ENCODE results near the gene TRAIP.

Gene TRAIP

DNA sequence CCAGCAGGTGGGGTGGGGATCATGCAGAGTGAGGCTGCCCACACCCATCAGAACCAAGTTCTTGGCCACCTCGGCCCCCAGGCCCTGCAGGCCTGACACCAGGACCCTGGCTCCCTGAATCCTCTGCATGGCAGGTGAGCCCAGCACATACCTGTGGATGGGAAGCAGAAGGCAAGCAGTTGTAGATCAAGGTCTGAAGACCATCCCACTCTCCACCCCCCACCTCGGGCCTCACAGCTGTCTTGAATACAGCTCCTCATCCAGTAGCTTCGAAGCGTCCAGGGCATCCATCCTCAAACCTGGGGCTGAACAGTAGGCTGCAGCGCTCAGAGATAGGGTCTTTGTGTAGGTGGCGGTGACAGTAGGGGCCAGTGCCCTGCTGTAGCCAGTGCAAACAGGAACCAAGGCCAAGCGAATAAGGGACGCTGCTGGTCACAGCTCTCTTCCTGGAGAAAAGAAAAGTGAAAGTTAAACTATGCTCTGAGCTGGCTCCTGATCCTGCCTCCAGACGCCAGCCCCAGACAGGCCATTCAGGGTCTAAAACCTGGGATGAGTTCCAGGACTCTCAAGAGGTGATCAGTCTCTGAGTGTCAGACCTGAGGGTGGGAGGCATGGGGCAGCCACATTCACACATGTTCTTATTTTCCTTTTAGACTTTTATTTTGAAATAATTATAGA lies 42.7 kb downstream of the TRAIP start, which contains the start of gene UBA7:
UBA7 (minus strand) TSS at position 457 of the 678 bp plus-strand sequence; CDS start at position 291, 166 bp downstream.
- DNase-seq, result peak in 2 of 5 donors; percentile 11 to 65

DNA sequence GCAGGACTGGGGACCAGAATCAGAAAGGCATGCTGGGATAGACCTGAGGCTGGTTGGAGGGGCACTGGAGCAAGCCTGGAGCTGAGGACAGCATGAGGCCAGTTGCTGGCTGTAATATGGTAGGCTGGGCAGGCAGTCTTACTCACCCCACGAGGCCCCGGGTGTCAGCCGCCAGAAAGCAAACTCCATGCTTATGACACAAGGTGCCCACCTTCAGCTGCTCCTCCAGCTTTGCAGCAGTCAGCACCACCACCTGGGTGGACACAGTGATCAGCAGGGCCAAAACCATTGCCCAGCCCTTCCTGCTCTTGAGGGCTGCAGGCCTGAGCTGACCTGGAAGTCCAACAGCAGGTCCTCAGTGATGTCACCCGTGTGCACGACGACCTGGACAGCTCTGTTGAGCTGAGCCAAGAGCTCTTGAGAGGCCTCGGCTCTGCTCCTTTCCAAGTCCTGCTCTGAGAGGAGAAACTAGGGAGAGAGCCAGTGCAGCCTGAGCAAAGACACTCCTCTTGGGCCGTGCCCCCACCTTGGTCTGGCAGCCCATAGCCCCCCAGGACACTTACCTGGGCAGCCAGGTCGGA lies 43.4 kb downstream of the TRAIP start:
- no peak for DNase-seq

DNA sequence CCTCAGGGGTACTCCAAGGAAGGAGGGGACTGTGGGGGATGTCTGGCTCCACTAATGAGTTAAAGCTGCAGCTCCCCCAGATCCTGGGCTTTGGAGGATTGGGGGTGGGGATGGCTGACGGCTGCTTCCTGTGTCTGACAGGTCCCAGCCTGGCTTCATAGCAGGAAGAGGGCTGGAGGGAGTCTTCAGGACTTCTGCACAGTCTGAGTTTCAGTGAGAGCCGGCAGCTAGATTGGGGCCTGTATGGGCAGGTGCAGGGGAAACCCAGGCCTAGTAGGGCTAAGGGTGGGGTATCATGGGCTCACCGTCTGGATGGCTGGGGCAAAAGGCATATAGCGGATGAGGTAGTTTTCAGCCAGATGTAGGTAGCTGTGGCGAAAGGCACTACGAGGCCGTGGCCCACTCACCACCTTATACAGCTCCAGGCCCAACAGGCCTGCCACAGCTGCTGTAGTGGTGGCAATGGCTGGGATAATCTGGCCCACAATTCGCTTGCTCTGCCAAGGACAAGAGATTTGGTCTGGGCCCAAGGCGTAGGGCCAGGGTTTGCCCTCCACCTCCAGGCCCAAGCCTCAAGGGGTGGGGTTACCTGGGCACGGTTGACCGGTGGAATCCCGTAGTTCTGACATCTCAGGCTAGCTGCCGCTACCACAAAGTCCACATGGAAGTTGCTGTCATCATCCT lies 48.8 kb downstream of the TRAIP start:
- DNase-seq, result no peak

DNA sequence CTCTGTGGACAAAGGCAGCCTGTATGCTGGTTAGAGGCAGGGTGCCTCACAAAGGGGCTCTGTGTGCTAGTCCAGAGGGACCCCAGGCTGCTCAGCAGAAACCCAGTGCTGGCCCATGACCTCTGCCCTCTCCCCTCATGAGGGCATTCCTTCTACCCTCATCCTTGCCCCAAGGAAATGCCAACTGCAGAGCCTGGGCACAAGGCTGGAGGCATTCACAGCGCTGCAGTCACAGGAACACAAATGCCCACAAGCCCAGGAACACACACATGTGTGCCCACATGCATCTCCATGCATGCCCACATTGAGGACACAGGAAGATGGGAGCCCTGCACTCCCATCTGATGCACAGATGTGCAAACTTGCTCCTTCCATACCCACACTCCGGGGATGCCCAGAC lies 49.5 kb downstream of the TRAIP start:
- DNase-seq, result no peak

DNA sequence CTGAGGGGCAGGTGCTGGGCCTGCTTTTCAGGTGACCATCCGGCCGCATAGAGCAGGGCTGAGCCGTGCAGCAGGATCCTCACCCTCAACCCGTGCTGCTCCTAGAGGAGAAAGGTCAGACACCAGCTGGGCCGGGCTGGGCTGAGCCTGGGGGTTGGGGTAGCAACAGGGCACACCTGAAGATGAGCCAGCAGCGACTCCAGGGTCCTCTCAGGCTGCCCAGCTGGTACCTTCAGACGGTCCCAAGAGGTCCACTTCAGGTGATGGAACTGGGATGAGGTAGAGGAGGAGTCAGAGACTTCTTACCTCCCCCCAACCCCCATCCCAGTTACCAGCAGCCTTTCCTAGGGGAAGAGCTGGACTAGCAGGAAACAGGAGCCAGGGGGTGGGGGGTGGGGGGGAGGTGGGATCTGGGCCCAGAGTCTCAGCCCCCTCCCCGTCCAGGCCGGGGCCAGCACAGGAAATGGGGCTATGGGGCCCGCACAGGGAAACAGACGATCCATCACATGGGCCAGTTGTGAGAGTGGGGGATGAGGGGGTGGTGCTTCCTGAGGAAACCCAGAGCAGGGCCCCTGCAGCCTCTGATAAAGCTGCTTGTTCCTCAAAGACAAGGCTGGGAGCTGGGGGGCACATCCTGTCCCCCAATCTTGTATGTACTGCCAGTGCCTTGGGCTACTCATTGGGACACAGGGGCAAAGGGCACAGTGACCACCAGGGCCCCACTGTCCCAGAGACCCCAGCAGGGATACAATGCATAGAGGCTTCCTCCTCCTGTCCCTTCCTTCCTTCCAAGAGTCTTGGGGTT lies 50.3 kb downstream of the TRAIP start:
- no peak for DNase-seq

DNA sequence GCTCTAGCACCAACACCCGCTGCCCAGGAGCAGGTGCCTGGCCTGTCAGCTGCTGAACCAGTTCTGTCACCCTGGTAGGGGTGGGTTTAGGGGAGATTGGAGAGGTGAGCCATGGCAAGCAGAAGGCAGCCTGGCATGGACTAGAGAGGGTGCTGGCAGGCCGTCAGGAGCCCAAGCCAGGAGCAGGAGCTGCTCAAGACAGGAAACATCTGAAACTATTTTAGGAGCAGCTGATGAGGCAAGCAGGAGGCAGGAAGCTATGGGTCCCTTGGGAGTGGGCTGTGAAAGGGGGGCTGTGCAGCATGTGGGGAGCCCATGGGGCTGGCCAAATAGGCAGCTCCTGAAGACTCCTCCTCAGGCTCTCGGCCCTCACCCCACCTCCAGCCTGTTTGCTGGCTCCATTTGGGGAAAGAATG lies 51.0 kb downstream of the TRAIP start:
- DNase-seq, result no peak

DNA sequence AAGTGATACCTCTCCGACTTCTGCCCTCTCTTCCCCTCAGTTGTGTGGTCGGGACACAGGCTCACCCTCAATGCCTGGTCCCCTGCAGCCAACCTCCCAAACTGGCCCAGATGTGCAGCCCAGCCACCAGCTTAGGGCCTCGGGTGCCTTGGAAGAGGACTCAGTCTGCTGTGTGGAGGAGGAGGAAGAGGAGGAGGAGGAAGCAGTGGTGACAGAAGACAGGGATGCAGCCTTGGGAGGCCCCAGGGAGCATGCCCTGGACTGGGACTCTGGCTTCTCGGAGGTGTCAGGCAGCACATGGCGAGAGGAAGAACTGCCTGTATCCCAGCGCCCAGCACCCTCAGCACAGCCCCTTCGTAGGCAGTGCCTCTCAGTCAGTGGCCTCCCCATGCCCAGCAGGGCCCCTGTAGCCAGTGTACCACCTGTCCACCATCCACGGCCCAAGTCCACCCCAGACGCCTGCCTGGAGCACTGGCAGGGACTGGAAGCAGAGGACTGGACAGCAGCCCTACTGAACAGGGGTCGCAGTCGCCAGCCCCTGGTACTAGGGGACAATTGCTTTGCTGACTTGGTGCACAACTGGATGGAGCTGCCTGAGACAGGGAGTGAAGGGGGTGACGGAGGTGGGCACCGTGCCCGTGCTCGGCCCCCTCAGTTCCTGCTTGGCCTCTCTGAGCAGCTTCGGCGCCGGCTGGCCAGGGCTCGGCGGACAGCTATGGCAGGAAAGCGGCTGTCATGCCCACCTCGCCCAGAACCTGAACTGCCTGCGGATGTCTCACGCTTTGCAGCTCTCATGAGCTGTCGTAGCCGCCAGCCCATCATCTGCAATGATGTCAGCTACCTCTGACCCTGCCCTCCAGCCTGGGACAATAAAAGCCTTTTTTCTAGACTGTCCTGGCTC lies 52.0 kb downstream of the TRAIP start:
- no peak for DNase-seq

DNA sequence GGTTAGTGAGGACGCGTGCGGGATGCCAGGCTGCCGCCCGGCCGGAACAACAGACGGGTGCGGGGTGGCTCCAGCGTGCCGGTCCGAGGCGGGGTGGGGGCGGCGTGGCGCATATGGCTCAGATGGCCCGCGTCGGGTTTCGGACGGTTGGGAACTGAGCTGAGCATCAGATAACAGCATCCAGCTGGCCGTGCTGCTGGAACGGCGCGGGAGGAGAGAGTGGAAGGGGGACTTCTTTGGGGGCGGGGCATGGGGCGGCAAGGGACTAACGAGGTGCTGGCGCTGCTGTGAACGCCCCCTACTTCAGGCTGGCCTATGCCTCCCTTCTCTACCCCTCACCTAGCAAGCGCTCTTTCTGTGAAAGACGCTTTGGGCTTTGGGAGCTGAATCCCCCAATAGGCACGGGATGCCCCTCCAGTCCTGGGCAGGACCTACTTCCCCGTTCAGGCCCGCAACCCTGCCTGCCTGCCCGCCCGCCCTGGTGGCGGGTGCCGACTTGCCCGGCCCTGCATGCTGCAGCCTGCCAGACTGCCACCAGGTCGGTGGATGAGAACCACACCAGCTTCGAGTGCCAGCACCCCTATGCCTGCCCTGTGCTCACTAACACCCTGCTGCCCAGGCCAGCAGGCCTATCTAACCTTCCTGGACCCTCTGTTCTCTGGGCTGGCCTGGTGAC lies 52.8 kb downstream of the TRAIP start:
- peak; percentile 29 to 48 (median 41) for DNase-seq

DNA sequence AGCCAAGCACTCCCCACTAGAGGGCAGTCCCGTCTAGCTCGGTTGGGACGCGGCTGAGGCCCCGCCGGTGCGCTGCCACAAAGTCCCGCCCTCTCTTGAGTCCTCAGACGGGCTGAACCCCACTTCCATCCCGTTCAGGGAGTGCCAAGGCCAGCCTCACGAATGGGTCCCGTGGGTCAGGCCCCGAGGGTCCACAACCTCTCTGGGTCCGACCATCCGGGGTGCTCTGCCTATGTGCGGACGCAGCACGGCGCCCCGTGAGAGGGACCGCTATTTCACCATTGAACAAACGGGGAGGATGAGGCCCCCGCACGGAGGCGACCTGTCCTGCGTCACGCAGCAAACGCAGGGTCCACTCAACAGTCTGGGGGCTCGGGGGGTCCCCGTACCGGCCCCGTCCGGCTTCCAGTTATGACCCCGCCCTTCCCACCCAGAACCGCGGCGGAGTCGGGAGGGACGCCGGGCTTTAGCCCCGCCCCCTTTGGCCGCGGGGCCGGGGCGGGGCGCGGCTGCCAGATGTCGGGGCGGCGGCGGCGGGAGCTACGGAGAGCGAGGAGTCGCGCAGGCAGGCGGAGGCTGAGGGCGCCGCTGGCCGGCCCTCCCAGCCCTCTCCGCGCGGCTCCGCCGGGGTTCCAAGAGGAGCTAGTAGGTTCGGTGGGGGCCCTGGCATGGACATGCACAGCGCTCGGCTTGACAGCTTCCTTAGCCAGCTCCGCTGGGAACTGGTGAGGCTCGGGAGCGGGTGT lies 53.5 kb downstream of the TRAIP start, which contains the start of gene INKA1:
INKA1 (plus strand) TSS at position 543 of the 746 bp plus-strand sequence; CDS start at position 675, 132 bp downstream.
- DNase-seq, result peak; percentile 76 to 87 (median 86)

DNA sequence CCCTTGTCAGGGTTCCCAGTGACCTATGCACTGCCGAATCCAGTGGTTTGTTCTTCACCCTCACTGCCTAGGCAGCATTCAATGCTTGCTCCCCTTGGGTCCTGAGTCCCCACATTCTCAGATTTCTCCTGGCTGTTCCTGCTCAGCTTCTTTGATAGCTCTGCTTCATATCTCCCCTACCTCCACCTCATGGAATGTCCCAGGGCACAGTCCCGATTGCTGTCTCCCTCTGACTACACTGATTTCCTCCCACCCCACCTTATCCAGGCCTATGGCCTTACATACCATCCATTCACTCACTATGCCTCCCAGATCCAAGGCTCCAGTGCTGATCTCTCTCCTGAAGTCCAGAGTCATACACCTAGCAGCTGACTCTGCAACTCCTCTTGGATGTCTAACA lies 55.2 kb downstream of the TRAIP start:
- no peak for DNase-seq

DNA sequence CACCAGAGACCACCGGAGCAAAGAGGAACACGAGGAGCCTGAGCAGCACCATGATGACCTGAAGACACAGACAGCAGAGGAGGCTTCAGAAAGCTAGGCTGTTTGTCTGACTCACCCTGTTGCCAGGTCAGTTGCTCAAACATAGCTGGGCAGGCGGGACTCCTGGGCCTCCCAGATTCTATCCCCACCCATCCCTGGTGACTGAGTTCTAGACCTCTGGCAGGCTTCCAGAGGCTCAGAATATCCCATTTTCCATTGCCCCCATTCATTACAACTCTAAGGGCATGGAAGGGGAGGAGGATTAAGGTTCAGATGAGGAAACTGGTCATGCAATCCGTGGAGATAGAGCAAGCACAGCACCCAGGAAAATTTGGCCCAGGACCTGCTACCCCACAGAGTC lies 56.6 kb downstream of the TRAIP start, which contains the start of gene CDHR4:
CDHR4 (minus strand) TSS at position 113 of the 400 bp plus-strand sequence; CDS start at position 52, 61 bp downstream.
- no peak for DNase-seq

DNA sequence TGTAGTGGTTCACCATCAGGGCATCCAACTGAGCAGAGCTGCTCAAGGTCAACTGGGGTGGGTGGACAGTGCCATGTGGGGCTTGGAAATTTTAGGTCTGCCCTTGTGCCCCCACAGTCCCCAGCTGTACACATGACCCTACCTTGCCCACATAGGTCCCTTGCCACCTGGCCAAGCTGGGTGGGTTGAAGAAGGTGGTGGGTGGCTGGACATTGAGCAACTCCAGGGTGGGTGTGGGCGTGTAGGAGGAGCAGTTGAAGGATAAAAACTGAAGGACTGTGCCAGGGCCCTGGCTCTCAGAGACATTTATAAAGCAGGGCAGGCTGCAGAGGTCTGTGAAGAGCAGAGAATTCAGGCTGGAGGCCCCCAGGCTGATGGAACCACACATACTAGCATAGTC lies 57.3 kb downstream of the TRAIP start:
- no peak for DNase-seq

DNA sequence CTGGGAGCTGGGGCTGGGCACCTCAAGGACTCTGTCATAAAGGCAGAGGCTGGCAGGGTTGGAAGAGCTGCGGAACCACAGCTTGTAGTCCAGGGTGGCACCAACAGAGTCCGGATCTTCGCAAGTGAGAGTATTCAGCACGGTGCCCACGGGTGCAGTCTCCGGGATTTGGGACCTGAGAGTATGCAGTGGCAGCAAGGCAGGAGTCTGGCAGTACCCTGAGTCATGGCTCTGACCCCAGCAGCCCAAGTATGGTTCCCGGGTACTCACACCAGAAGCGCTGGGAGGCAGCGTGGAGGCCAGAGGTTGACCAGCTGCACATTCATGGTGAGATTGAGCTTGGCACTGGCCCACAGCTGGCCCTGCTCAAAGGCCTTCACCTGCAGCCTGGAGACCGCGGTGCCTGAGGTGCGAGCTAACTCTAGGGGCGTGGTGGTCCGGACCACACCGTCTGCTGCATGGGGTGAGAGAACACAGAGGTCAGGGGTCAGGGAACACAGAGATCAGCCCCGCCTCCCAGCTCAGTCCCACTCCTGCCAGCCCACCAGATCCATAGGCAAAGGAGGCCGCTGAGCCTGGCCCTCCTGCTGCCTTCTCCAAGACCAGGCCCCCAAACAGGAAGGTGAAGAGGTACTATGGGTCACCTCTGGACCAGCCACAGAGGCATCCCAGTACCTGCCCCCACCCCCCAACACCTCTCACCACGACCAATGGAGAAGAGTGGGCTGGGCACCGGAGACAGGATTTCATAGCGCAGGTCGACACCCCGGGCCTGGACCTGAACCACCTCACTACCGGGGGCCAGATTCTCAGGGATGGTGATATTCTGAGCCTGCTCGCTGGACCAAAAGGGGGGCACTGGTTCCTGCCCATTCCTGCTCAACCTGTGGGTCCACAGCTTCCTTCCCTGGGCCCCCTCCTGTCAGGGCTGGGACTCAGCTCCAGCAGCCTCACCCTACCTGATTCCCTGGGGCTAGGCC lies 61.1 kb downstream of the TRAIP start:
- DNase-seq, result no peak

DNA sequence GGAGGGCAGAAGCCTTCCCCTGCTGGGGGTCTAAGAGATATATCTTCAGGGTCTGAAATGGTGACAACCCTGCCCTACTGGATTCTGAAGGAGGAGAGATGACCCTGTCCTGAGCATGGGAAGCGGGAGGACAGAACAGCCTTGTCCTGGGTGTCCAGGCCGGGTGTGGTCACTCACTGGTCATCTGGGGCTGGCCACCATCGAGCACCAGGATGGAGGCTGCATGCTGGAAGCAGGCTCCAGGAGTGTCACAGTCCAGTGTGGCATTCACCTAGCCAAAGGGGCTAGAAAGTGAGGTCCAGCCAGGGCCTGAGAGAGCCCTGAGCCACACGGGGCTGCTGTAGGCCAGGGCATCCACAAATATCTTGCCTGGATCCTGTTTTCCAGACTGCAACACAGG lies 61.9 kb downstream of the TRAIP start:
- no peak for DNase-seq

DNA sequence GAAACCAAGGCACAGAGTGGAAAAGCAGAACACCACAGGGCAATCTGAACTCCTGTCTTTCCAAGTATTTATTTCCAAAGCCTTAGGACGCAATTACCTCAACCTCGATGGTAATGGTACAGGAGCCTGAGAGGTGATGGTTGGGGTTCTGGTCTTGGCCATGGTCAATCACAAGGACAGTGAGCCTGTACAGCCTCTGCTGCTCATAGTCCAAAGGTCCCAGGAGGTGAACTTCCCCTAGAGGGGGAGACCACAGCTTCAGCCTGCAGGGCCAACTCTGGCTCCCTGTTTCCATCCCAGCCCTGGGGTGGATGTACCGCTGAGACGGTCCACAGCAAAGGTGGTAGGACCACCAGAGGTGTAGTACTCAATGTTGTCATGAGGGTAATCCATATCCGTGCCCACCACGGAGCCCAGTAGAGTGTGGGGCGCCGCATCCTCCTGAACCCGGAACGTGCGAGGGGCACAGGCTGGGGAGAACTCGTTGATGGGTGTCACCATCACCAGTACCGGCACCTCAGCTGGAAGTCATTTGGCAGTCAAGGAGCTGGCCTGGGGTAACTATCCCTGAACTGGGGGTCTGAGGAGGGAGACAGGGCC lies 62.8 kb downstream of the TRAIP start:
- DNase-seq, result no peak

DNA sequence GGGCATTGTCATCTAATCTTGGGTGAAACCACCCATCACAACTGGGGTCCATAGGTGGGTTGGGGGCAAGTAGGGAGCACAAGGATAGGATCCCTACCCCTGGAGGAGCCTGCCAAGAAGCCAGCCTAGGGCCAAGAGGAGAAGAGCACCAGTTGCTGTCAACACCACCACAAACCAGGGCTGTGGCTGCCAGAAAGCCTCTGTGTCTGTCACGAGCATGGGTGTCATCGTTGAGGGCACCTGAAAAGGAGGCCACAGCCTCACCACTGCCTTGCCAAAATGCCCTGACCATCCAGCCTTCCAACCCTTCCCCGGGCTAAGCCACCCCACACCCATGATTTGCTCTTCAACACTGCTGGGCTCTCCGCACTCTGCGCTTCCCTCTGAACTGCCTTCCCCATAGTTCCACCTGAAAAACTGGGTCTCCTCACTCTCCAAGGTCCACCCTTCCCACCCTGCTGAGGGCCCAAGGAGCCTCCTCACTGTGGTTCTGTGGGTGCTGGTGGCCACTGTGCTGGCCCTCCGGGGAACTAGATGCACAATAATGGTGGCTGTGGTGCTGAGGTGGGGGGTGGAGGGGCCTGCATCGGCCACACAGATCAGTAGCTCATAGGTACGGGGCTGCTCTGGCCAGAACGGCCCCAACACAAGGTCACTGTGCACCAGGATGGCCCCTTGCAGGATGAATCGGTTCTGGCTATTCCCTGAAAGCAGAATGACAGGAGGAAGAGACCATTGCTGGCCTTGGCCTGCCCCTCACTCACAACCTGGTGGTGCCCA lies 63.8 kb downstream of the TRAIP start:
- no peak for DNase-seq

DNA sequence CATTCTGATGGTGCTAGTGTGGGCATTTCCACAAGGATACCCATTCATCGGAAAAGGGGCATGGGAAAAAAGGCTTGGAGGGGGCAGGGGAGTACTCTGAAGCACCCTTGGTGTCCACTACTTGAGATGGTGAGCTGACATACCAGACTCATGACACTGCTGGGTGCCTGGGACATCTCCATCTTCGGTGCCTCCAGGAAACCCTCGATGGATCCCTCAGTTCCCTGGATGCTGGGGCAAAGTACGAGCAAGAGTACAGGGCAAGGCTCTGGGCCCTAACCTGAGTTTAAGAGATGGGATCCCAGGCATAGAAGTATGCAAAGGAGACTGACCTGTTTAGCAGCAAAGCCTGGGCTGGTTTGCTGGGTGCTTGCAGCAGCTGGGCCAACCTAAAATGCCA lies 64.8 kb downstream of the TRAIP start:
- DNase-seq, result no peak
